Measurements from ENCODE around the gene TMPRSS12. TPM values are rescaled to one million over a fixed set of nuclear protein-coding genes. Genes with fewer than 3 reads are reported as not detected.
"Not testable (repeated sequence)": the region's sequence is repeated elsewhere in the genome, so short reads cannot be mapped to it uniquely, and the experiment has no call there.

TMPRSS12 gene
- total and polyA plus RNA-seq, 2 donors (not counting 1 experiment from before 2014, with no cell fraction given) = not detected

GRCh38 chr12:50825372-50825838 lies 17.3 kb upstream of the TMPRSS12 start:
- H3K9ac ChIP-seq (ENCODE audit: insufficient read depth, low read length) = no peak overlapping the region

GRCh38 chr12:50828121-50828520 lies 14.6 kb upstream of the TMPRSS12 start:
- H3K27ac ChIP-seq (ENCODE audit: insufficient read depth, low read length) = no peak overlapping the region
- TF ChIP-seq, protein P1, sequence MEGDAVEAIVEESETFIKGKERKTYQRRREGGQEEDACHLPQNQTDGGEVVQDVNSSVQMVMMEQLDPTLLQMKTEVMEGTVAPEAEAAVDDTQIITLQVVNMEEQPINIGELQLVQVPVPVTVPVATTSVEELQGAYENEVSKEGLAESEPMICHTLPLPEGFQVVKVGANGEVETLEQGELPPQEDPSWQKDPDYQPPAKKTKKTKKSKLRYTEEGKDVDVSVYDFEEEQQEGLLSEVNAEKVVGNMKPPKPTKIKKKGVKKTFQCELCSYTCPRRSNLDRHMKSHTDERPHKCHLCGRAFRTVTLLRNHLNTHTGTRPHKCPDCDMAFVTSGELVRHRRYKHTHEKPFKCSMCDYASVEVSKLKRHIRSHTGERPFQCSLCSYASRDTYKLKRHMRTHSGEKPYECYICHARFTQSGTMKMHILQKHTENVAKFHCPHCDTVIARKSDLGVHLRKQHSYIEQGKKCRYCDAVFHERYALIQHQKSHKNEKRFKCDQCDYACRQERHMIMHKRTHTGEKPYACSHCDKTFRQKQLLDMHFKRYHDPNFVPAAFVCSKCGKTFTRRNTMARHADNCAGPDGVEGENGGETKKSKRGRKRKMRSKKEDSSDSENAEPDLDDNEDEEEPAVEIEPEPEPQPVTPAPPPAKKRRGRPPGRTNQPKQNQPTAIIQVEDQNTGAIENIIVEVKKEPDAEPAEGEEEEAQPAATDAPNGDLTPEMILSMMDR (conservative IDR thresholded peaks at IDR 0.05 in 1 of 2, IDR thresholded peaks at IDR 0.05 in 1 of 2; ENCODE audit: low read depth in 1 of 2, low read length in 2 of 2) = no peak
- TF ChIP-seq EZH2 (IDR thresholded peaks at IDR 0.05; ENCODE audit: low read length, missing control alignments) = no peak
- no peak overlapping the region for H3K4me2 ChIP-seq (ENCODE audit: extremely low read depth, insufficient read depth, low read length)
- H3K36me3 ChIP-seq (ENCODE audit: control insufficient read depth, insufficient read depth, low read length) = no peaks in the 10 kb centered on the region
- DNase-seq (ENCODE audit: low read depth in 2 of 2) = no peak
- no peaks in the 10 kb centered on the region for H3K4me1 ChIP-seq (ENCODE audit: control insufficient read depth, extremely low read depth, insufficient read depth, low read length)
- H3K79me2 ChIP-seq (ENCODE audit: control insufficient read depth, insufficient read depth, low read length) = no peaks in the 10 kb centered on the region
- no peak overlapping the region for H3K4me3 ChIP-seq (replicated peaks in 1 of 4; ENCODE audit: control extremely low read depth in 1 of 4, insufficient read depth in 1 of 4, low read depth in 3 of 4, low read length in 4 of 4)
- no peak overlapping the region for H3K9ac ChIP-seq (ENCODE audit: insufficient read depth, low read length)
- H4K20me1 ChIP-seq (ENCODE audit: control insufficient read depth, extremely low read depth, insufficient read depth, low read length) = no peaks in the 10 kb centered on the region
- H2AFZ ChIP-seq (ENCODE audit: low read length) = no peak overlapping the region
- H3K9me3 ChIP-seq (ENCODE audit: control insufficient read depth, insufficient read depth, low read depth, low read length) = no peaks in the 10 kb centered on the region
- H3K27me3 ChIP-seq (ENCODE audit: control insufficient read depth, insufficient read depth, low read length) = no peaks in the 10 kb centered on the region

More at GRCh38 chr12:50825372-50825838, 17.3 kb upstream of the TMPRSS12 start:
- TF ChIP-seq EZH2 (IDR thresholded peaks at IDR 0.05; ENCODE audit: low read length, missing control alignments) = no peak
- TF ChIP-seq, protein P1 (conservative IDR thresholded peaks at IDR 0.05 in 1 of 2, IDR thresholded peaks at IDR 0.05 in 1 of 2; ENCODE audit: low read depth in 1 of 2, low read length in 2 of 2) = peak in 1 of 2 donors; percentile 14
- DNase-seq (ENCODE audit: low read depth in 2 of 2) = peak; percentile 68 to 89
- no peaks in the 10 kb centered on the region for H3K79me2 ChIP-seq (ENCODE audit: control insufficient read depth, insufficient read depth, low read length)
- no peaks in the 10 kb centered on the region for H3K9me3 ChIP-seq (ENCODE audit: control insufficient read depth, insufficient read depth, low read depth, low read length)
- H3K4me3 ChIP-seq (replicated peaks in 1 of 4; ENCODE audit: control extremely low read depth in 1 of 4, insufficient read depth in 1 of 4, low read depth in 3 of 4, low read length in 4 of 4) = no peak overlapping the region
- no peaks in the 10 kb centered on the region for H4K20me1 ChIP-seq (ENCODE audit: control insufficient read depth, extremely low read depth, insufficient read depth, low read length)
- H3K27ac ChIP-seq (ENCODE audit: insufficient read depth, low read length) = no peak overlapping the region
- peaks cover 1% of the 10 kb centered on the region for H3K36me3 ChIP-seq (ENCODE audit: control insufficient read depth, insufficient read depth, low read length)
- no peaks in the 10 kb centered on the region for H3K27me3 ChIP-seq (ENCODE audit: control insufficient read depth, insufficient read depth, low read length)
- H2AFZ ChIP-seq (ENCODE audit: low read length) = no peak overlapping the region
- H3K4me1 ChIP-seq (ENCODE audit: control insufficient read depth, extremely low read depth, insufficient read depth, low read length) = no peaks in the 10 kb centered on the region
- H3K4me2 ChIP-seq (ENCODE audit: extremely low read depth, insufficient read depth, low read length) = no peak overlapping the region

DNA sequence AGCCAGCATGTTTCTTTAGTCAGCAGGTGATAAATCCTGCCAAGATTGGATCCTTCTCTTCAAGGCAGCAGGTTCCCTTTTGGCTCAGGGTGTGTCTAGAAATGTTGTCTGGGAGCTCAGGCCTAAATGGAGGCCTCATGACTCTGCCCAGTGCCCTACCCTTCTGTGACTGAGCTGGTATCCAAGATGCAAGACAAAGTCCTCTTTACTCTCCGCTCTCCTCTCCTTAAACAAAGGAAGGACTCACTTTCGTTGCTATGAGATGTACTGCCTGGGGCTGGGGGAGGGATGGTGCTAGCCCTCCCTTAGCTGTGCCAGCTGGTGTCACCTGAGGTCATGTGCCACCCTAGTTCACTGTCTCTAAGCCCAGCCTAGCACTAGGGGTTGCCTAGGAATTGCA lies 13.8 kb upstream of the TMPRSS12 start:
- H3K36me3 ChIP-seq (ENCODE audit: control insufficient read depth, insufficient read depth, low read length) = no peaks in the 10 kb centered on the region
- no peak overlapping the region for H3K9ac ChIP-seq (ENCODE audit: insufficient read depth, low read length)
- H3K79me2 ChIP-seq (ENCODE audit: control insufficient read depth, insufficient read depth, low read length) = no peaks in the 10 kb centered on the region
- no peak overlapping the region for H2AFZ ChIP-seq (ENCODE audit: low read length)
- H3K27ac ChIP-seq (ENCODE audit: insufficient read depth, low read length) = no peak overlapping the region
- H3K27me3 ChIP-seq (ENCODE audit: control insufficient read depth, insufficient read depth, low read length) = no peaks in the 10 kb centered on the region
- DNase-seq (ENCODE audit: low read depth in 2 of 2) = no peak
- no peak overlapping the region for H3K4me3 ChIP-seq (replicated peaks in 1 of 4; ENCODE audit: control extremely low read depth in 1 of 4, insufficient read depth in 1 of 4, low read depth in 3 of 4, low read length in 4 of 4)
- no peaks in the 10 kb centered on the region for H3K9me3 ChIP-seq (ENCODE audit: control insufficient read depth, insufficient read depth, low read depth, low read length)
- no peak overlapping the region for H3K4me2 ChIP-seq (ENCODE audit: extremely low read depth, insufficient read depth, low read length)
- no peaks in the 10 kb centered on the region for H3K4me1 ChIP-seq (ENCODE audit: control insufficient read depth, extremely low read depth, insufficient read depth, low read length)
- TF ChIP-seq EZH2 (IDR thresholded peaks at IDR 0.05; ENCODE audit: low read length, missing control alignments) = no peak
- TF ChIP-seq, protein P1 (conservative IDR thresholded peaks at IDR 0.05 in 1 of 2, IDR thresholded peaks at IDR 0.05 in 1 of 2; ENCODE audit: low read depth in 1 of 2, low read length in 2 of 2) = no peak
- H4K20me1 ChIP-seq (ENCODE audit: control insufficient read depth, extremely low read depth, insufficient read depth, low read length) = no peaks in the 10 kb centered on the region

GRCh38 chr12:50833801-50834200 lies 8.9 kb upstream of the TMPRSS12 start:
- H2AFZ ChIP-seq (ENCODE audit: low read length); H4K20me1 ChIP-seq (ENCODE audit: control insufficient read depth, extremely low read depth, insufficient read depth, low read length); H3K79me2 ChIP-seq (ENCODE audit: control insufficient read depth, insufficient read depth, low read length); DNase-seq (ENCODE audit: low read depth in 2 of 2); H3K9ac ChIP-seq (ENCODE audit: insufficient read depth, low read length); H3K4me2 ChIP-seq (ENCODE audit: extremely low read depth, insufficient read depth, low read length); H3K27ac ChIP-seq (ENCODE audit: insufficient read depth, low read length); H3K27me3 ChIP-seq (ENCODE audit: control insufficient read depth, insufficient read depth, low read length); H3K4me3 ChIP-seq (replicated peaks in 1 of 4; ENCODE audit: control extremely low read depth in 1 of 4, insufficient read depth in 1 of 4, low read depth in 3 of 4, low read length in 4 of 4); H3K4me1 ChIP-seq (ENCODE audit: control insufficient read depth, extremely low read depth, insufficient read depth, low read length); H3K9me3 ChIP-seq (ENCODE audit: control insufficient read depth, insufficient read depth, low read depth, low read length); H3K36me3 ChIP-seq (ENCODE audit: control insufficient read depth, insufficient read depth, low read length): not testable (repeated sequence)
